Osteoblast (primary cell): ENCODE results near the gene FHIT. TPM values are rescaled to one million over a fixed set of nuclear protein-coding genes. Genes with fewer than 3 reads are reported as not detected.
A peak's percentile ranks its signal among the peaks of the same experiment; 100 is the strongest.

Source experiments
- DNase-seq: peaks from one replicate; pipeline ENCODE4 v3.0.0; 2011; ENCODE audit warnings: low spot score, mixed read lengths; ENCODE audit not compliant: insufficient read length; ENCODE audit errors: missing footprints
- H2AFZ ChIP-seq: 2 replicates; pipeline ENCODE4 v1.6.0; 2011; ENCODE audit warnings: mild to moderate bottlenecking, low read length
- H3K27ac ChIP-seq: 2 replicates; pipeline ENCODE4 v1.5.1; 2011; ENCODE audit warnings: mild to moderate bottlenecking, low read depth, low read length, moderate library complexity
- H3K27me3 ChIP-seq: 2 replicates; pipeline ENCODE4 v1.6.0; 2012; ENCODE audit warnings: mild to moderate bottlenecking, control low read depth, inconsistent platforms, low read length, moderate library complexity; ENCODE audit not compliant: insufficient read depth
- H3K36me3 ChIP-seq: 2 replicates; pipeline ENCODE4 v1.5.1; 2011; ENCODE audit warnings: mild to moderate bottlenecking, low read length, control low read depth, moderate library complexity; ENCODE audit not compliant: insufficient read depth
- H3K4me1 ChIP-seq: 2 replicates; pipeline ENCODE4 v1.5.1; 2011; ENCODE audit warnings: mild to moderate bottlenecking, low read length, control low read depth, moderate library complexity; ENCODE audit not compliant: insufficient read depth
- H3K4me2 ChIP-seq: 2 replicates; pipeline ENCODE4 v1.6.0; 2011; ENCODE audit warnings: mild to moderate bottlenecking, low read length; ENCODE audit not compliant: insufficient read depth
- H3K4me3 ChIP-seq: fragments of 200-600 bp; sonication (generic); 3 replicates; pipeline ENCODE4 v1.5.1; 2012; ENCODE audit warnings: mild to moderate bottlenecking, low read length, inconsistent platforms; ENCODE audit not compliant: insufficient read depth
- H3K79me2 ChIP-seq: 2 replicates; pipeline ENCODE4 v1.6.0; 2012; ENCODE audit warnings: mild to moderate bottlenecking, low read length, control low read depth, inconsistent platforms; ENCODE audit not compliant: insufficient read depth
- H3K9me3 ChIP-seq: 2 replicates; pipeline ENCODE4 v1.5.1; 2011; ENCODE audit warnings: low read depth, low read length, control low read depth
- H4K20me1 ChIP-seq: 2 replicates; pipeline ENCODE4 v1.6.0; 2012; ENCODE audit warnings: mild to moderate bottlenecking, low read length, control low read depth; ENCODE audit not compliant: insufficient read depth
- CTCF ChIP-seq: IDR thresholded peaks from 2 replicates; pipeline ENCODE4 v1.5.1; 2011; ENCODE audit warnings: mild to moderate bottlenecking, low read depth, low read length, moderate library complexity; ENCODE audit errors: extremely low read depth
- total RNA-seq: library from RNA; depleted of rRNA; stranded (reverse); fragments of >200 nt; gene quantifications from 2 replicates; pipeline ENCODE4 v1.2.3, GENCODE V29; 2012

Gene FHIT
- total RNA-seq, 1 donor = 3.3 TPM

GRCh38 chr3:59796456-59796855, 1454.8 kb downstream of the FHIT start:
- H3K27ac ChIP-seq = no peak overlapping the region
- no peaks in the 10 kb centered on the region for H3K36me3 ChIP-seq
- H3K4me3 ChIP-seq = no peak overlapping the region
- DNase-seq = no peak
- H3K9me3 ChIP-seq = no peaks in the 10 kb centered on the region
- TF ChIP-seq CTCF = no peak
- H3K4me1 ChIP-seq = peaks cover 8% of the 10 kb centered on the region
- peak overlapping the region; percentile 72 for H2AFZ ChIP-seq
- H3K4me2 ChIP-seq = no peak overlapping the region
- no peaks in the 10 kb centered on the region for H3K27me3 ChIP-seq
- no peaks in the 10 kb centered on the region for H3K79me2 ChIP-seq
- H4K20me1 ChIP-seq = no peaks in the 10 kb centered on the region

GRCh38 chr3:59795756-59796155, 1455.5 kb downstream of the FHIT start:
- no peaks in the 10 kb centered on the region for H3K9me3 ChIP-seq
- no peaks in the 10 kb centered on the region for H3K36me3 ChIP-seq
- H4K20me1 ChIP-seq = no peaks in the 10 kb centered on the region
- no peak for TF ChIP-seq CTCF
- no peaks in the 10 kb centered on the region for H3K27me3 ChIP-seq
- peaks cover 8% of the 10 kb centered on the region for H3K4me1 ChIP-seq
- no peak overlapping the region for H3K4me3 ChIP-seq
- DNase-seq = no peak
- no peaks in the 10 kb centered on the region for H3K79me2 ChIP-seq
- H2AFZ ChIP-seq = no peak overlapping the region
- no peak overlapping the region for H3K4me2 ChIP-seq
- H3K27ac ChIP-seq = no peak overlapping the region

GRCh38 chr3:59793976-59794375, 1457.3 kb downstream of the FHIT start:
- Histone ChIP-seq H3K4me2 (no peak overlapping the region), H2AFZ (no peak overlapping the region), H4K20me1 (no peaks in the 10 kb centered on the region), H3K9me3 (no peaks in the 10 kb centered on the region), H3K27me3 (no peaks in the 10 kb centered on the region), H3K79me2 (no peaks in the 10 kb centered on the region), H3K4me1 (peaks cover 8% of the 10 kb centered on the region), H3K36me3 (no peaks in the 10 kb centered on the region), H3K27ac (no peak overlapping the region), H3K4me3 (no peak overlapping the region)
- DNase-seq = no peak
- TF ChIP-seq CTCF = no peak

GRCh38 chr3:59791774-59792308, 1459.4 kb downstream of the FHIT start:
- Histone ChIP-seq H3K9me3 (no peaks in the 10 kb centered on the region), H3K36me3 (no peaks in the 10 kb centered on the region), H3K4me3 (no peak overlapping the region), H3K27ac (no peak overlapping the region), H3K4me1 (peaks cover 8% of the 10 kb centered on the region), H2AFZ (no peak overlapping the region), H3K4me2 (no peak overlapping the region), H3K79me2 (no peaks in the 10 kb centered on the region), H3K27me3 (no peaks in the 10 kb centered on the region), H4K20me1 (no peaks in the 10 kb centered on the region)
- DNase-seq = no peak
- no peak for TF ChIP-seq CTCF
